GM18867 (cell line): Measurements from ENCODE around the gene ALPP.
"Not testable (repeated sequence)": the region's sequence is repeated elsewhere in the genome, so short reads cannot be mapped to it uniquely, and the experiment has no call there.

ENCODE experiments used
- ATAC-seq: cut with Tn5 transposase; IDR thresholded peaks from one replicate; pipeline ENCODE4 v1.9.1; 2021; ENCODE audit warnings: mild to moderate bottlenecking, moderate library complexity; ENCODE audit not compliant: unreplicated experiment

Gene ALPP

GRCh38 chr2:232363064-232363783 is 15.3 kb upstream of the ALPP start:
- ATAC-seq = not testable (repeated sequence)

DNA sequence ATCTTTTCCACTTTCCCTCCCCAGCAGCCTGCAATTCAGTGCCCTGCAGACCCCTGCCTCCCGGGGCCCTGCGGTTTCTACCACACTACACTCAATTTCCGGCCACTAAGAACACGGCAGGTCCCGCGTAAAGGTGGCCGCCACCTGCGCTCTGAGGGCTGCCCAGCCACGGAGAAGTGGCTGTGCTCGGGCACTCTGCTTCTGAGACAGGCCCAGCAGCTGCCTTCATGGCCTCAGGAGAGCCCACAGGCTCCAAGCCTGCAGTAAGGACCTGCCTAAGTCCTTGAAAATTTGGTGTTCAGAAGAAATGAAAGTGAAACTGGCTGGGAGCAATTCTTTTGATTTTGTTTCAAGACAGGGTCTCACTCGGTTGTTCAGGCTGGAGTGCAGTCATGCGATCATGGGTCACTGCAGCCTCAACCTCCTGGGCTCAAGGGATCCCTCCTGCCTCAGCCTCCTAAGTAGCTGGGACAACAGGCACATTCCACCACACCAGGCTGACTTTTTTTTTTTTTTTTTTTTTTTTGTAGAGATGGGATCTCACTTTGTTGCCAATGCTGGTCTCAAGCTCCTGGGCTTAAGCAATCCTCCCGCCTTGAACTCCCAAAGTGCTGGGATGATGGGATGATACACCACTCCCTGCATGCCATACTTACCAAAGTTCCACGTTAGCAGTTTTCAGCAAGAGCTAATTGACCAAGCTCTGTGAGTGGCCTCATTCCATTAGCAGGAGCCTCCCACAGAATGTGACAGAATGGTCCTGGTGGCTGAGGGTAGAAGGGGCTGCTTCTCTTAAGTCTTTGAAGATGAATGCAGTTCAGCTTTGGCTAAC is 14.6 kb upstream of the ALPP start:
- ATAC-seq = no peak

DNA sequence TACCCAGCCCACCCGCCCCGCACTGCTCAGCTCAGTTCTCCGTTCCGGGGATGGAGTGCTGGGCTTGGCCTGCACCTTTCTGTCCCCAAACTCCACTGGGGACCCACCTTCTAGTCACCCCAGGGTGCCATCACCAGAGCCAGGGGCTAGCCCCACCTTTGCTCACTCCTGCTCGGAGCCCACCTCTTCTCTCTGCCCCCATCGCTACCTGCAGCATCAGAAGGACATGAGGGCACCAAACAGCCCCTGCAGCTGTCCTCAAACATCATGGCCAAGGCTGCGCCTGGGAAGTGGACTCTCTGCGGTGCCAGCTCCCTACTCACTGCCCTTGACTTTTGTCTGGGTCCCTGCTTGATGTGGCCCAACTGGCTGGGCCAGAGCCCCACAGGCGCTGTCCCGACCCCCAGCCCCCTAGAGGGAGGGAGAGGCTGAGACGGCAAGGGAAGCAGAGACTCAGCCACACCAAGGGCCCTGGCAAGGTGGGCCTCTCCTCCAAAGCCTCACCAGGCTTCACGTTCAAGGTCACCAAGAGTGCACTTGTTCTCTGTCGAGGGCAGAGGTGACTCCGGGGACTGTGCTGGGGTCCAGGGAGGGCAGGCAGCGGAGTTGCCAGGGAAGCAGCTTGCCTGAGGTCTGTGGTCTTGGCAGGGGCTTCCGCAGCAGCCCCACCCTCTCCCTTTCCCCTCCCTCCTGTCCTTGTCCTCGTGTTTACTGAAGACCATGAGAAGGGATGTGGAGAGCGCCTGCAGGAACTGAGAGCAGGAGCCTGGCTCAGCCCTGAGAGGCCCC is 13.6 kb upstream of the ALPP start:
- not testable (repeated sequence) for ATAC-seq

- ATAC-seq = no peak
Observed at GRCh38 chr2:232365621-232366321, 12.8 kb upstream of the ALPP start.

DNA sequence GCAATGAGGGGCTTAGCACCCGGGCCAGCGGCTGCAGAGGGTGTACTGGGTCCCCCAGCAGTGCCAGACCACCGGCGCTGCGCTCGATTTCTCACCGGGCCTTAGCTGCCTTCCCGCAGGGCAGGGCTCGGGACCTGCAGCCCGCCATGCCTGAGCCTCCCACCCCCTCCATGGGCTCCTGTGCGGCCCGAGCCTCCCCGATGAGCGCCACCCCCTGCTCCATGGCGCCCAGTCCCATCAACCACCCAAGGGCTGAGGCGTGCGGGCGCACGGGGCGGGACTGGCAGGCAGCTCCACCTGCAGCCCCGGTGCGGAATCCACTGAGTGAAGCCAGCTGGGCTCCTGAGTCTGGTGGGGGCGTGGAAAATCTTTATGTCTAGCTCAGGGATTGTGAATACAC is 12.1 kb upstream of the ALPP start:
- not testable (repeated sequence) for ATAC-seq

DNA sequence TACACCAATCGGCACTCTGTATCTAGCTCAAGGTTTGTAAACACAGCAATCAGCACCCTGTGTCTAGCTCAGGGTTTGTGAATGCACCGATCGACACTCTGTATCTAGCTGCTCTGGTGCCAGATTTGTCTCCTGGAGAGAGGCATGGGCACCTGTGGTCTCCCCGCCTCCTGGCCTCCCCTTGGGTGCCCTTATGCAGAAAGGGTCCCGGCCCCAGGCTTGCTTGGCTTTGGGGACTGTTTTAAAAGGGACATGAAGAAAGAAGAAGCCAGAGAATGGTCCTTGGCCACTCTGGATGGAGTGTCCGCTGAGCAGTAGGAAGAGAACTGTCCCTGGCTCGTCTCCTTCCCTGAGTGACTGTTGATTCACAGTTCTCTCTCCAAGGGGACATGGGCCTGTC is 11.5 kb upstream of the ALPP start:
- no peak for ATAC-seq

- ATAC-seq = no peak
Observed at GRCh38 chr2:232367591-232368233, 10.8 kb upstream of the ALPP start.

GRCh38 chr2:232368311-232368731 is 10.2 kb upstream of the ALPP start:
- no peak for ATAC-seq

DNA sequence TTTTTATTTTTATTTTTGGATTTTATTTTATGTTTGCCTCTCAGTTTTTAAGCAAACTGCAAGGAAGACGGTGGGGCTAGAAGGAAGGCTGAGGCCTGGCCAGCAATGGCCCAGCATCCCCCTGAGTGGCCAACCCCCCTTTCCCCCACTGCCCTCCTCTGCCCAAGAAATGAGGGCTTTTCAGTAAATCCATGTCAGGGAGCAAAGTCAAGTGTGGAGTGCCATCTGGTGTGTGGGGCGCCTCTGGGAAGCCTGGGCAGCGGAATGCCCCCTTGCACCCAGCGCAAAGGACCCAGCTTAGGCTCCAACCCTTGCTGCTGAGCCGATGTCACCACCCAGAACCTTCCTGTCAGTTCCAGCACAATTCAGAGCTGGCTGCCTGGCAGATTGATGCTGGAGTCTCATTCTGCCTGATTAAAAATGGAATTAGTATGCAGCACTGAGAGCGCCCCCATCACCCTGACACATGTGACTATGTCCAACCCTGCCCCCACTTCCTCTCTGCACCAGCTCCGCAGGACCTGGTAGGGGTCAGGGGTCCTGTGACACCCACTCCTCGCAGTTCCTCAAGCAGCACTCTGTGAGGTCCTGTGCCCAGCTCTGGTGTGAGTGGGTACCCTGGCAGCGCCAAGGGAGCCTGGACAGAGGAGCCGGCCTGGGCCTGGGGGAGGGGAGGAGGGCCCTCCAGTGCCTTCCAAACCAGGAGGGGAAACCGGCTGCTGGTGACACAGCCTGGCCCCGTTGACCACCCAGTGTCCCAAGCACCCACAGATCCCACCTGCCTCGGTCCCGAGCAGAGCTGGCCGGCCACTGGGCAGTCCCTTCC is 9.2 kb upstream of the ALPP start:
- ATAC-seq = no peak

DNA sequence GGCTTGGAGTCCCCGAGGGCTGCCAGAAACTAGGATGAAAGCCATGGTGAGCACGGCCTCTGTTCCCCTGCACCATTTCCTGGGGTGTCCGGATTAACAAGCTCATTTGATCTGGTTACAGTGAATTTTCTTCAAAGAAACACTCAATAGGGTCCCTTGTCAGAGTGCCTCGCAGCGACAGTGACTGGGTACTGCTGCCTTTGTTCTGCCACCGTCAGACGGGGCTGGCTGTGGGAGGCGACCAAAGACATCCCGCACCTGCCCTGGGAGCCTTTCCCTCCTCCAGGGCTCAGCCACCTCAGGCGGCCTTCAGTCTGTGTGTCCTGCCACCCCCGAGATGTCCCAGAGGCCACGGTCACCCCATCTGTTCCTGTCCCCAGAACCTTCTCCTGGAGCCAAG is 8.5 kb upstream of the ALPP start:
- ATAC-seq = not testable (repeated sequence)

DNA sequence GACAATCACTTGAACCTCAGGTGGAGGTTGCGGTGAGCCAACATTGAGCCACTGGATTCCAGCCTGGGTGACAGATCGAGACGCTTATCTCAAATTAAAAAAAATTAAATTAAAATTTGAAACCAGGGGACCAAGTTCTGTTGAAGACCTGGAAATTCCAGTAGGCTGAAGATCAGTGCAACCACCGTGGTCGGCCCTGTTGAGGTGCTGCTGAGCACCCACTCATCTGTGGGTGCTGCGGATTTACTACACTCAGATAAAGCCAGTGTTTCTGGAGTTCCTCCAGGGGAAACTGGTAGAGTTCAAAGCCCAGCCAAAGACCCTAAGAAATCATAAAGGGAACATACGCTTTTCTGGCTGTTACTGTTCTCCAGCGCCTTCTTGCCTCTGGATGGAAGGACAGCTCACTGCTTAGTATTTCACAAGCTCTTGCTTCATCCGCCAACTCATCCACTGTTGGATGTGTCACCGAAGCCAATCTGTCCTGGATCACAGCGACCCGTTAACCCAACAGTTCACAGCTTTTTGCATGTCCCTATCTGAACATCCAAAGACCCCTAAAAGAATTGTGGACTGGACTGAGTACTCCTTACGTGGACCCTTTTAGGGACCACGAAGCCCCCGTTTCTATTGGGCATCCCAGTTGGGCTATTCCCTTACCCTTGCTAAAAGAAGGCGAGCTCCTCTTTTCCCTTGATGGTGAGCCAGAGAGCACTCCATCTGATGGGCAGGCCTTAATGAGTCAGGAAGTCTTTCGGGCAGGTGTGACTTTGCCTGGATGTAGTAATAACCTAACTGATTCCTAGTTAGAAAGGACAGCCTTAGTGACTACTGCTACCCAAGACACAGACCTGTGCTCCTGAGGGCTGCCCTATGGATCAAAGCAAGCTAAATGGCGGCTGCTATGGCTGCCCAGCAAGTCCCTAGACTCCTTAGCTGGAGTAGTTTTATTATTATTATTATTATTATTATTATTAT is 6.0 kb upstream of the ALPP start:
- no peak for ATAC-seq

GRCh38 chr2:232374356-232374755 is 4.2 kb upstream of the ALPP start:
- no peak for ATAC-seq

DNA sequence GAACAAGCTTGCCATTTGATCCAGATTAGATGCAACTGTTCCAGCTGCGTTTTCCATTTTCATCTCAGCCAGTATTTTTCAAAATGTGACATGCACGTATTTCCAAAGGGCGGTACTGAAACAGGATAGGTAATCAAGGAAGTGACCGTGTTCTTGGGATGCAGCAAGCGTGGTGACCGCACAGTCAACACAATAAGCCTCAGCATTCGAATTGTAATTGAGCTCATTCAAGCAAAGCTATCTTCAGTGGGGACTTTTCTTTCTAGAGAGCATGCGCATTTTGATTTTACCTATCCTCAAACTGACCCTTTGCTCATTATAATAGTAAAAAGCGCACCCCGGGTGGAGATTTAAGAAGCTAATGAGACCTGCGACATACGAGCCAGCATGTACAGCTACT is 3.4 kb upstream of the ALPP start:
- ATAC-seq = no peak

DNA sequence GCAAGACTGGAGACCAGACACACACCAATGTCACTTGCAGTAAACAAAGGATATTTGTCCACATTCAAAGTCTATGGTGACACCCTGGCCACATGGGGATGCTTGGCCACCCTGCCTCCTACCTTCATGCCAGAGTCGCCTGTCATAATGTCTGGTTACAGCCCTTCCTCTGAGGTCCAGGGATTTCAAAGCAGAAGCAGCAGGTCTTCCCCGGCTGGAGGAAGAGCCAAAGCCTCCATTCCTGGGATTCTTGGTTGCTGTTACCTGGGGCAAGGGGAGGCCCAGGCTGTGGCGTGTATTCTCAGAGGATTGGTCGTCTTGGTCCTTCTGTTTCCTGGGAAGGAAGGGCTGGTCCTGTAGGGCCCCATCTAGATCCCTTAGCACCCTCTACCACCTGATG is 2.3 kb upstream of the ALPP start:
- ATAC-seq = no peak

DNA sequence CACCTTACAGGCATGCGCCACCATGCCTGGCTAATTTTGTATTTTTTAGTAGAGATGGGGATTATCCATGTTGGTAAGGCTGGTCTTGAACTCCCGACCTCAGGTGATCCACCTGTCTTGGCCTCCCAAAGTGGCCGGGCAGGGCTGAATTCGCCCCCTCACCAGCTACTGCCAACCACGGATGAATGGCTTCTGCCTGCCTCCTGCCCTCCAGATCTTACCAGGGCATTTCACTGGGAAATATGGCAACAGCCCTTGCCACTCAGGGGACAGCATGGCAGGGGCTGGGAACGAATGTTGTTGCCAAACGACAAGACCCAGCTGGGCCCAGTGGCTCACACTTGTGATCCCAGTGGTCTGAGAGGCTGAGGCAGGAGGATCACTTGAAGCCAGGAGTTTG is 1.8 kb upstream of the ALPP start:
- no peak for ATAC-seq

GRCh38 chr2:232377319-232377718 is 1.2 kb upstream of the ALPP start:
- ATAC-seq = no peak

DNA sequence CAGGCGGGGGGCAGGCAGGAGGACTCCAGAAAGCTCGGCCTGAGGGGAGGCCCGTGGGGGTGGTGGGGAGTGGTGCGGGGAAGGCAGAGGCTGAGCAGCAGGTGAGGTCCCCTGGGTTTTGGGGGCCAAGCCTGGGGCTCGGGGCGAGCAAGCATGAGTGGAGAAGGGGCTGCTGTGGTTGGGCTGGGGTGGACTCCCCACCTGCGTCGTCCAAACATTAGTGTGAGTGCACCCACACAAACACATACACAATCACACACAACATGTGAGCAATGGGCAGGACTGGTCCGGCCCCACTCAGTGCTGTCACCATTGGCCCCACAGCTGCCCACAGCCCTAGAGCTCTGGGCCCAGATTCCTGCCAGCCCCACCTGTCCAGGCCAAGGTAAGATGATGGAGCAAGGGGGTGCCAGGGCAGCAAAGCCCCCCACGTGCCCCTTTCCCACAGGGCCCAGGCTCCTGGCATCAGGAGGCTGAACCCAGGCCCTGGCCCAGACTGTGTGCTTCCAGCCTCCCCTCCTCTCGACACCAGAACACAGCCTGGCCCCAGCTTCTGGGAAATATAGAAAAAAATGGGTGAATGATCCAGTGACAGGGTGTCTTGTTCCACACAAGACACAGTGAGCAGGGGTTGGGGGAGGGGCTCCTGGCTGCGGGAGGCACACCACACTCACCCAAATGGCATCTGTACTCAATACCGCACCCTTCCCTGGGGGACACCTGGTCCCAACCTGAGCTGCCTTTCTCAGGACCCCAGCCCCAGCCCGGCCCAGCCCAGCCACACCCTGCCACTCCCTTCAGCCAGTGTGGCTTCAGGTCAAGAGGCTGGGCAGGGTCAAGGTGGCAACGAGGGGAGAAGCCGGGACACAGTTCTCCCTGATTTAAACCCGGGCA is 463 bp upstream of the ALPP start:
- no peak for ATAC-seq
